A673 (cell line): ENCODE data around the gene GPSM1.

Source experiments
- EZH2 ChIP-seq: fragments of 200-600 bp; sonication (generic); IDR thresholded peaks from 2 replicates; pipeline ENCODE4 v1.6.1; 2017; ENCODE audit warnings: borderline replicate concordance, low read depth, mild to moderate bottlenecking, mixed read lengths, antibody characterized with exemption, low read length; ENCODE audit not compliant: poor library complexity, severe bottlenecking
- TF ChIP-seq, protein P1 (sequence below): fragments of 300-800, 200-600 bp; sonication (generic); conservative IDR thresholded peaks from 2 replicates; pipeline ENCODE4 v1.5.1; 2017; ENCODE audit warnings: low read depth, mild to moderate bottlenecking, antibody characterized with exemption, low read length, moderate library complexity, mixed read lengths

GRCh38 chr9:136380381-136380780 lies 53.0 kb downstream of the GPSM1 start:
- TF ChIP-seq, protein P1, sequence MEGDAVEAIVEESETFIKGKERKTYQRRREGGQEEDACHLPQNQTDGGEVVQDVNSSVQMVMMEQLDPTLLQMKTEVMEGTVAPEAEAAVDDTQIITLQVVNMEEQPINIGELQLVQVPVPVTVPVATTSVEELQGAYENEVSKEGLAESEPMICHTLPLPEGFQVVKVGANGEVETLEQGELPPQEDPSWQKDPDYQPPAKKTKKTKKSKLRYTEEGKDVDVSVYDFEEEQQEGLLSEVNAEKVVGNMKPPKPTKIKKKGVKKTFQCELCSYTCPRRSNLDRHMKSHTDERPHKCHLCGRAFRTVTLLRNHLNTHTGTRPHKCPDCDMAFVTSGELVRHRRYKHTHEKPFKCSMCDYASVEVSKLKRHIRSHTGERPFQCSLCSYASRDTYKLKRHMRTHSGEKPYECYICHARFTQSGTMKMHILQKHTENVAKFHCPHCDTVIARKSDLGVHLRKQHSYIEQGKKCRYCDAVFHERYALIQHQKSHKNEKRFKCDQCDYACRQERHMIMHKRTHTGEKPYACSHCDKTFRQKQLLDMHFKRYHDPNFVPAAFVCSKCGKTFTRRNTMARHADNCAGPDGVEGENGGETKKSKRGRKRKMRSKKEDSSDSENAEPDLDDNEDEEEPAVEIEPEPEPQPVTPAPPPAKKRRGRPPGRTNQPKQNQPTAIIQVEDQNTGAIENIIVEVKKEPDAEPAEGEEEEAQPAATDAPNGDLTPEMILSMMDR = no peak
- no peak for TF ChIP-seq EZH2
